CD14-positive monocyte (primary cell): ENCODE measurements around the gene GAN. TPM values are rescaled to one million over a fixed set of nuclear protein-coding genes. Genes with fewer than 3 reads are reported as not detected.

Experiments used
- DNase-seq, 3 donors: peaks; one replicate each; pipeline ENCODE4 v3.0.0-alpha.2; 2011 to 2022
- H2AFZ ChIP-seq: 2 replicates; pipeline ENCODE4 v1.6.0; 2012; ENCODE audit warnings: mild to moderate bottlenecking, low read depth, low read length, inconsistent platforms; ENCODE audit not compliant: insufficient read depth, poor library complexity, severe bottlenecking
- H3K27ac ChIP-seq, 2 donors: 1 replicate in 1 of 2; 2 replicates in 1 of 2; pipeline ENCODE4 v1.5.1; 2012 to 2013; ENCODE audit warnings: low read length in 2 of 2, control low read depth in 1 of 2, inconsistent platforms in 1 of 2, low read depth in 1 of 2, mild to moderate bottlenecking in 1 of 2
- H3K27me3 ChIP-seq, 2 donors: one replicate each; pipeline versions ENCODE4 v1.6.0 to v1.6.1; 2011 to 2013; ENCODE audit warnings: low read length in 2 of 2; ENCODE audit not compliant: control insufficient read depth in 2 of 2, insufficient read depth in 2 of 2
- H3K36me3 ChIP-seq, 2 donors: replicated peaks in 1 of 2; 1 replicate in 1 of 2; 2 replicates in 1 of 2; pipeline versions ENCODE4 v1.5.1 to v1.6.1; 2012 to 2013; ENCODE audit warnings: low read length in 2 of 2, control low read depth in 1 of 2, inconsistent platforms in 1 of 2, mild to moderate bottlenecking in 1 of 2; ENCODE audit not compliant: insufficient read depth in 2 of 2, control insufficient read depth in 1 of 2
- H3K4me1 ChIP-seq, 2 donors: 1 replicate in 1 of 2; 2 replicates in 1 of 2; pipeline versions ENCODE4 v1.5.1 to v1.6.1; 2012 to 2013; ENCODE audit warnings: low read length in 2 of 2, control low read depth in 1 of 2, inconsistent platforms in 1 of 2, mild to moderate bottlenecking in 1 of 2, moderate library complexity in 1 of 2; ENCODE audit not compliant: insufficient read depth in 2 of 2, control insufficient read depth in 1 of 2
- H3K4me2 ChIP-seq: replicated peaks from 2 replicates; pipeline ENCODE3; 2012; ENCODE audit warnings: low read length, moderate library complexity, mild to moderate bottlenecking; ENCODE audit not compliant: poor library complexity, severe bottlenecking; ENCODE audit errors: extremely low read depth
- H3K4me3 ChIP-seq, 3 experiments: fragments of 200-600 bp in 1 of 3; sonication (generic) in 1 of 3; replicated peaks in 1 of 3; 1 replicate in 2 of 3; 2 replicates in 1 of 3; pipeline ENCODE4 v1.5.1; 2011 to 2013; ENCODE audit warnings: low read length in 3 of 3, mild to moderate bottlenecking in 3 of 3, control low read depth in 2 of 3, low read depth in 2 of 3, inconsistent platforms in 1 of 3, moderate library complexity in 1 of 3
- H3K79me2 ChIP-seq: 2 replicates; pipeline ENCODE4 v1.6.0; 2012; ENCODE audit warnings: mild to moderate bottlenecking, control low read depth, inconsistent platforms, low read length, moderate library complexity; ENCODE audit not compliant: insufficient read depth
- H3K9ac ChIP-seq: 2 replicates; pipeline ENCODE4 v1.6.0; 2017; ENCODE audit warnings: low read length, mild to moderate bottlenecking; ENCODE audit not compliant: insufficient read depth, poor library complexity, severe bottlenecking
- H3K9me3 ChIP-seq, 2 donors: replicated peaks in 1 of 2; 1 replicate in 1 of 2; 2 replicates in 1 of 2; pipeline versions ENCODE4 v1.5.1 to v1.6.1; 2012 to 2013; ENCODE audit warnings: low read length in 2 of 2, control low read depth in 1 of 2; ENCODE audit not compliant: control insufficient read depth in 1 of 2, insufficient read depth in 1 of 2
- H4K20me1 ChIP-seq: 2 replicates; pipeline ENCODE4 v1.6.0; 2012; ENCODE audit warnings: mild to moderate bottlenecking, low read length, control low read depth, moderate library complexity; ENCODE audit not compliant: insufficient read depth
- H3K27ac Mint-ChIP-seq, 7 donors: one replicate each; pipeline ENCODE4 v1.8.0; 2020; ENCODE audit warnings: mild to moderate bottlenecking in 7 of 7, mixed read lengths in 7 of 7, moderate library complexity in 6 of 7, inconsistent platforms in 2 of 7
- H3K27me3 Mint-ChIP-seq, 3 donors: one replicate each; pipeline ENCODE4 v1.8.0; 2021 to 2022; ENCODE audit warnings: low read depth in 3 of 3, mild to moderate bottlenecking in 3 of 3, mixed read lengths in 3 of 3, moderate library complexity in 3 of 3, inconsistent platforms in 1 of 3
- H3K36me3 Mint-ChIP-seq, 2 donors: one replicate each; pipeline ENCODE4 v1.8.0; 2020; ENCODE audit warnings: mixed read lengths in 2 of 2, inconsistent platforms in 1 of 2, mild to moderate bottlenecking in 1 of 2
- H3K4me1 Mint-ChIP-seq: one replicate; pipeline ENCODE4 v1.8.0; 2020; ENCODE audit warnings: mild to moderate bottlenecking, mixed read lengths
- H3K4me3 Mint-ChIP-seq, 2 donors: one replicate each; pipeline ENCODE4 v1.8.0; 2020; ENCODE audit warnings: mild to moderate bottlenecking in 2 of 2, mixed read lengths in 2 of 2, moderate library complexity in 1 of 2
- H3K9me3 Mint-ChIP-seq, 7 donors: one replicate each; pipeline ENCODE4 v1.8.0; 2020 to 2022; ENCODE audit warnings: mixed read lengths in 7 of 7, mild to moderate bottlenecking in 6 of 7, moderate library complexity in 6 of 7, inconsistent platforms in 2 of 7
- CTCF ChIP-seq: fragments of 200-600 bp; IDR thresholded peaks from one replicate; pipeline ENCODE4 v1.8.0; 2022; ENCODE audit warnings: antibody characterized with exemption, mild to moderate bottlenecking
- WGBS: methylation state at CpG from one replicate; pipeline ENCODE4 v1.1.5; 2013; ENCODE audit warnings: missing lambda C conversion rate; ENCODE audit not compliant: insufficient coverage; 5-methylcytosine and 5-hydroxymethylcytosine counted together
- intact Hi-C, 2 donors: fragments of 100-400 bp; cut with micrococcal nuclease; formaldehyde crosslinking; loops; one replicate each; pipeline versions ENCODE4 v1.15.0 to v1.15.1; 2023
- polyA plus RNA-seq, 3 donors: library from polyadenylated mRNA; depleted of rRNA in 1 of 3; unstranded in 2 of 3; stranded (reverse) in 1 of 3; fragments of 300-500 nt in 2 of 3; fragments of >200 nt in 1 of 3; fragmentation: Illumina TruSeq in 2 of 3; gene quantifications; 1 replicate in 2 of 3; 2 replicates in 1 of 3; pipeline ENCODE4 v1.2.3, GENCODE V29; 2012 to 2021

The GAN gene
- polyA plus RNA-seq, 3 donors = 0.89 to 1.2 (median 1.0) TPM

- Mint-ChIP-seq H3K4me3 (no peak overlapping the region), H3K27ac (no peak overlapping the region), H3K4me1 (no peaks in the 10 kb centered on the region), H3K36me3 (no peaks in the 10 kb centered on the region), H3K27me3 (peaks cover 8 to 12% (median 9%) of the 10 kb centered on the region in 3 donors), H3K9me3 (peaks cover 0 to 2% (median 0%) of the 10 kb centered on the region in 7 donors)
- H3K36me3 ChIP-seq = no peaks in the 10 kb centered on the region
- DNase-seq = no peak
- no peak overlapping the region for H3K4me2 ChIP-seq
- no peaks in the 10 kb centered on the region for H3K27me3 ChIP-seq
- H3K79me2 ChIP-seq = no peaks in the 10 kb centered on the region
- H4K20me1 ChIP-seq = no peaks in the 10 kb centered on the region
- TF ChIP-seq CTCF = no peak
- H3K9ac ChIP-seq = no peak overlapping the region
- 93% methylated on average over 9 of the region's 9 CpGs for WGBS
- H3K27ac ChIP-seq = no peak overlapping the region
- H2AFZ ChIP-seq = no peak overlapping the region
- no peak overlapping the region for H3K4me3 ChIP-seq
- intact Hi-C loops = no loop called here
- H3K4me1 ChIP-seq = no peaks in the 10 kb centered on the region
- no peaks in the 10 kb centered on the region for H3K9me3 ChIP-seq
Measured at GRCh38 chr16:81291117-81291516, 23.6 kb upstream of the GAN start.

GRCh38 chr16:81292936-81293335 is 21.8 kb upstream of the GAN start:
- Histone ChIP-seq H3K4me3 (no peak overlapping the region), H2AFZ (no peak overlapping the region), H3K27ac (no peak overlapping the region), H3K36me3 (no peaks in the 10 kb centered on the region), H4K20me1 (no peaks in the 10 kb centered on the region), H3K9ac (no peak overlapping the region), H3K4me2 (no peak overlapping the region), H3K9me3 (no peaks in the 10 kb centered on the region), H3K27me3 (no peaks in the 10 kb centered on the region), H3K79me2 (no peaks in the 10 kb centered on the region), H3K4me1 (no peaks in the 10 kb centered on the region)
- H3K4me1 Mint-ChIP-seq = no peaks in the 10 kb centered on the region
- no peak overlapping the region for H3K4me3 Mint-ChIP-seq
- TF ChIP-seq CTCF = no peak
- DNase-seq = no peak
- 100% methylated on average over 2 of the region's 5 CpGs for WGBS
- H3K9me3 Mint-ChIP-seq = peaks cover 0 to 3% (median 0%) of the 10 kb centered on the region in 7 donors
- H3K27me3 Mint-ChIP-seq = peaks cover 9 to 17% (median 13%) of the 10 kb centered on the region in 3 donors
- intact Hi-C loops = no loop called here
- H3K27ac Mint-ChIP-seq = no peak overlapping the region
- H3K36me3 Mint-ChIP-seq = no peaks in the 10 kb centered on the region
